ENCODE results near the gene HOXC9. TPM values are rescaled to one million over a fixed set of nuclear protein-coding genes. Genes with fewer than 3 reads are reported as not detected.
A peak's percentile ranks its signal among the peaks of the same experiment; 100 is the strongest.

The HOXC9 gene
- total and polyA plus RNA-seq, 8 donors: 0.08 TPM; not detected in 7

DNA sequence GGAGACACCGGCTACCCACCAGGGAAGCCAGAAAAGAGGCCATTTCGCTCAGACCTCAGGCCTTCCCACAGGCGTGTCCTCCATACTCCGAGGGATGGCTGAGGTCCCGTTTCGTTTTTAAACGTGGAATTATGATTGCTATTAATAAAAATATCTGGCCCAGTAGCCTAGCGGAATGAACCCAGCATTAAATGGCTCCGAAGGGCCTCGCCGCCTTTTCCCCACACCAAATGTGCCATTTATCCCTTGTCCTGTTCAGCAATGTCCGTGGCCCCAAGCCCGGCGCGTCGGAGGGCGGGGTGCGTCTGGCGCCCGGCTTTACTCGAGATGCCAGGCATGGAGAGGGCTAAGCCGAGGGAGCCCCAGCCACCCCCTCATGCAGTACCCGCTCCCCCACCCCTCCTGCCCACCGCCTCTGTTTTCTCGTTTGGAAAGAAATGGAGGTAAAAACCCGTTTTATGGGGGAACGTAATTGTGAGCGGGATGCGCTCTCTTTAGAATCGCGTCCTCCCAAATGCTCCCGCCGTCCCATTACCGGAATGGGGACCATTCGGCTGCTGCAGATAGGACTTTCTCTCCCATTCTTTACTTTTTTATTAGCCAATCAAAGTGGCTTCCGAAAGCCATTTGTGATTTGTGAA is 14.5 kb downstream of the HOXC9 start:
- intact Hi-C loops (cut with DNase I; ENCODE audit: low total_unique reads): no loop called here
- TF ChIP-seq, protein P1, sequence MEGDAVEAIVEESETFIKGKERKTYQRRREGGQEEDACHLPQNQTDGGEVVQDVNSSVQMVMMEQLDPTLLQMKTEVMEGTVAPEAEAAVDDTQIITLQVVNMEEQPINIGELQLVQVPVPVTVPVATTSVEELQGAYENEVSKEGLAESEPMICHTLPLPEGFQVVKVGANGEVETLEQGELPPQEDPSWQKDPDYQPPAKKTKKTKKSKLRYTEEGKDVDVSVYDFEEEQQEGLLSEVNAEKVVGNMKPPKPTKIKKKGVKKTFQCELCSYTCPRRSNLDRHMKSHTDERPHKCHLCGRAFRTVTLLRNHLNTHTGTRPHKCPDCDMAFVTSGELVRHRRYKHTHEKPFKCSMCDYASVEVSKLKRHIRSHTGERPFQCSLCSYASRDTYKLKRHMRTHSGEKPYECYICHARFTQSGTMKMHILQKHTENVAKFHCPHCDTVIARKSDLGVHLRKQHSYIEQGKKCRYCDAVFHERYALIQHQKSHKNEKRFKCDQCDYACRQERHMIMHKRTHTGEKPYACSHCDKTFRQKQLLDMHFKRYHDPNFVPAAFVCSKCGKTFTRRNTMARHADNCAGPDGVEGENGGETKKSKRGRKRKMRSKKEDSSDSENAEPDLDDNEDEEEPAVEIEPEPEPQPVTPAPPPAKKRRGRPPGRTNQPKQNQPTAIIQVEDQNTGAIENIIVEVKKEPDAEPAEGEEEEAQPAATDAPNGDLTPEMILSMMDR (IDR thresholded peaks at IDR 0.05): no peak
- TF ChIP-seq EP300 (IDR thresholded peaks at IDR 0.05) (no peak), POLR2A (IDR thresholded peaks at IDR 0.05) (no peak), POLR2AphosphoS5 (IDR thresholded peaks at IDR 0.05) (no peak)
- peaks cover 28 to 54% (median 47%) of the 10 kb centered on the region in 4 donors for H3K4me1 ChIP-seq
- H3K27me3 ChIP-seq: peaks cover 43 to 100% (median 99%) of the 10 kb centered on the region in 3 donors
- DNase-seq: no peak
- H3K36me3 ChIP-seq: no peaks in the 10 kb centered on the region
- 7 to 11% (median 8%) methylated on average over 30 to 36 of the region's 36 CpGs for WGBS, 5 donors
- peak overlapping the region in 1 of 4 donors; percentile 13 for H3K4me3 ChIP-seq
- no peak overlapping the region for H3K27ac ChIP-seq
- H3K9me3 ChIP-seq: peaks cover 0 to 5% (median 0%) of the 10 kb centered on the region in 4 donors

DNA sequence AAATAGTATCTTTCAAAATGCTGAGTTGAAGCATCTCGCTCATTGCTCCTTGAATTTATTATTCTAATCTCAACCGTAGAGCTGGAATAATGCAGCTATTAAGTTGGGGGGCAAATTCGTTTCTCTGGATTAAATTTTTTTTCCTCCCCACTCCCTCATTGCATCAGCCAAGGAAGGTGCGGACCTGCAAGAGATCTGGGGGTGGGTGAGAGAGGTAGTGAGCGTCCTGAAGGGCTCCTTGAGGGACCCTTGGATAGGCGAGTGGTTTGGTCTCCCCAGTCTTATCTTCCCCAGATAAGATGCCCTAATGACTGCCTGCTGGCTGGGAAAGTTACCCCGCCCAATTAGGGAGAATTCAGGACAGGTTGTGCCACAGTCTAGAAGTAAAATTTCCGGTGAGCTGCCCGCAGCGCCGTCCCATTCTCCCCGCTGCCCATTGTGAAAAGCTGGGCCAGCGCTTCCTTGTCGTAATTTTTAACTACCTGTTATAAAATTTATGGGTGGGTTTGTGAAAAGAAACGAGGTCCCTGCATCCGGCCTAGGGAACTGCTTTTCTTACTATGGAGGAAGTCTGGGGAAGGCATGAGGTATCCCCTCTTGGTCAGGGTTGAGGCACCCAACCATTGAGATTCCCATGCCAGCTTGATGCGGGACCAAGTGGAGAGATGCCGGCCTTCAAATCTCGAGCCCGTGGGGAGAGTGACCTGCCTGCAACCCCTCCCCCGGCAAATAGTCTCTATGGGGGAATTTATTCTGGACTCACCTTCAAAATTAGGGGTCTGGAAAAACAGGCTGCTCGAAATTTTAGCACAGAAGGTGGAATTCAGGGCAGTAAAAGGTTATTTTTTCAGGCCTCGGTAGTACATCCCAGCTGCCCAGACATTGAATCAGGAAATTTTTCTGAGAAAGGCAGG is 15.3 kb downstream of the HOXC9 start:
- Histone ChIP-seq H3K27me3 (peaks cover 40 to 100% (median 99%) of the 10 kb centered on the region in 3 donors), H3K9me3 (peaks cover 0 to 5% (median 0%) of the 10 kb centered on the region in 4 donors), H3K27ac (no peak overlapping the region), H3K4me1 (peaks cover 28 to 56% (median 48%) of the 10 kb centered on the region in 4 donors), H3K4me3 (no peak overlapping the region), H3K36me3 (no peaks in the 10 kb centered on the region)
- WGBS, 5 donors: 11 to 16% (median 12%) methylated on average over 23 of the region's 23 CpGs
- TF ChIP-seq POLR2A (IDR thresholded peaks at IDR 0.05) (no peak), POLR2AphosphoS5 (IDR thresholded peaks at IDR 0.05) (no peak), EP300 (IDR thresholded peaks at IDR 0.05) (no peak)
- TF ChIP-seq, protein P1 (IDR thresholded peaks at IDR 0.05): no peak
- no peak for DNase-seq
- intact Hi-C loops (cut with DNase I; ENCODE audit: low total_unique reads): no loop called here

DNA sequence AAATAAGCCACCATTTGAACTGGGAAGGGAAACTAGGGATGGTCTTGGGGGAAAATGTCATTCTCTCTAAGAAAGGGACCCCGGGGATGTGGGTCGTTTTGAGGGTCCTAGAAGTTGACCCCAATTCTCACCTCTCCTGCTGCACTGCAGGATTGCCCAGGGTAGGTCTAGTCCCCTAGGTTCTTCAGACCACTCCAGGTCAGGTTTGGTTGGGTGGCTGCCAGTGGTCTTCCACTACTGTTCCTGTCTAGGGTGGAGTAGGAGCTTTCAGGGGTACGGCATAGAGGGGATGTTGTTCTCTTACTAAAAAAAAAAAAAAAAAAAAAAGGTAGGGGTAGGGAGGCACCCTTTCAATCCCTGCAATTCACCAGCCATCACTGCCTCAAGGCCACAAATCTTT is 16.1 kb downstream of the HOXC9 start:
- no peak for DNase-seq
- Histone ChIP-seq H3K4me3 (no peak overlapping the region), H3K9me3 (peaks cover 0 to 5% (median 0%) of the 10 kb centered on the region in 4 donors), H3K4me1 (peaks cover 28 to 59% (median 47%) of the 10 kb centered on the region in 4 donors), H3K27ac (no peak overlapping the region), H3K36me3 (no peaks in the 10 kb centered on the region), H3K27me3 (peaks cover 40 to 100% (median 97%) of the 10 kb centered on the region in 3 donors)
- no peak for TF ChIP-seq POLR2A (IDR thresholded peaks at IDR 0.05)
- TF ChIP-seq EP300 (IDR thresholded peaks at IDR 0.05): no peak
- TF ChIP-seq, protein P1 (IDR thresholded peaks at IDR 0.05): no peak
- no peak for TF ChIP-seq POLR2AphosphoS5 (IDR thresholded peaks at IDR 0.05)
- 4 to 19% (median 9%) methylated on average over 3 of the region's 3 CpGs for WGBS, 5 donors
- intact Hi-C loops (cut with DNase I; ENCODE audit: low total_unique reads): no loop called here

DNA sequence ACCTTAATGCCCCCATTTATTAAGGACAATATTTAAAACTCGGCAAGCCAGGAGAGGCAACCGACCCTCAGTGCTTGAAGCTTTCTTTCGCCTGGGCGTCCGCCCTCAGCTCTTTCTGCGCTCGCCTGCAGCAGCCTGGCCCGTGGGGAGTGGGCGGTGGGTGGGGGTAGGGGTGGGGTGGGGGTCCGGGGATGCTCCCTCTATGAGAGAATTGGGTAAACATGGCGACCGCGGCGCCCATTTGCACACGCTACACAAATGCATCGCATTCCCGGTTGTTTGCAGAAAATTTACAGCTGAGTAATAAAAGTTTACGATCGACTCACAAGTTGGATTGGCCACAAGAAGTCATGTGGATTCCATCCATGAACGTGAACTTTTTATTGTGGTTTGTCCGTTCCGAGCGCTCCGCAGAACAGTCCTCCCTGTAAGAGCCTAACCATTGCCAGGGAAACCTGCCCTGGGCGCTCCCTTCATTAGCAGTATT is 16.6 kb downstream of the HOXC9 start:
- peak overlapping the region in 1 of 4 donors; percentile 55 for H3K4me3 ChIP-seq

More for the DNA sequence above, 16.6 kb downstream of the HOXC9 start:
- Histone ChIP-seq H3K27me3 (peaks cover 40 to 100% (median 97%) of the 10 kb centered on the region in 3 donors), H3K4me1 (peaks cover 28 to 55% (median 45%) of the 10 kb centered on the region in 4 donors), H3K27ac (no peak overlapping the region), H3K36me3 (no peaks in the 10 kb centered on the region), H3K9me3 (peaks cover 0 to 5% (median 0%) of the 10 kb centered on the region in 4 donors)
- peak in 1 of 2 donors; percentile 37 for DNase-seq
- intact Hi-C loops (cut with DNase I; ENCODE audit: low total_unique reads): no loop called here
- 4 to 9% (median 7%) methylated on average over 22 to 25 of the region's 25 CpGs for WGBS, 5 donors
- TF ChIP-seq, protein P1 (IDR thresholded peaks at IDR 0.05): no peak
- TF ChIP-seq EP300 (IDR thresholded peaks at IDR 0.05) (no peak), POLR2AphosphoS5 (IDR thresholded peaks at IDR 0.05) (no peak), POLR2A (IDR thresholded peaks at IDR 0.05) (no peak)

Data from stomach (tissue), 9 donors.